HG03066 (cell line): ENCODE data around the gene SLIT2.

ENCODE experiments used
- ATAC-seq: cut with Tn5 transposase; IDR thresholded peaks from one replicate; pipeline ENCODE4 v1.9.1; 2021; ENCODE audit warnings: low read depth; ENCODE audit not compliant: unreplicated experiment

Gene SLIT2

GRCh38 chr4:20262221-20262620 is 10.5 kb downstream of the SLIT2 start:
- no peak for ATAC-seq

GRCh38 chr4:20264688-20265087 is 13.0 kb downstream of the SLIT2 start:
- ATAC-seq: no peak

- ATAC-seq: no peak
Observed at GRCh38 chr4:20265726-20266125, 14.0 kb downstream of the SLIT2 start.

GRCh38 chr4:20266215-20267082 is 14.7 kb downstream of the SLIT2 start:
- ATAC-seq: no peak

DNA sequence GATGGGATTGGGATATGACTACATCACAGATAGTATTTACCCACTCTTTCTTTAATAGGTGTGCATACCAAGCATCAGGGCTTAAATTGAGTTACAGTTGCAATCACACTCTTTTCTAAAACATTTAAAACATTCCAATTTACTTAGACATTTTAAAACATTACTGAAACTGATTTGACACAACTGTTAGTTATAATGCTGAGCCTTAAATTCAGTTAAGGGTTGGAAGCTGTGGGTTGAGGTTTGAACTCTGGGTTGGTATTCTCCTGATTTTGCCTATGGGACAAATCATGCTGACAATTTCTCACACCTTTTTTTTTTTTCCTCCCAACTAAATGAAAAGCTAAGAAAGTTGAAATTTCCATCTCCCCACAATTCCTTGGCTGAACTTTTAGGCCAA is 16.3 kb downstream of the SLIT2 start:
- no peak for ATAC-seq

DNA sequence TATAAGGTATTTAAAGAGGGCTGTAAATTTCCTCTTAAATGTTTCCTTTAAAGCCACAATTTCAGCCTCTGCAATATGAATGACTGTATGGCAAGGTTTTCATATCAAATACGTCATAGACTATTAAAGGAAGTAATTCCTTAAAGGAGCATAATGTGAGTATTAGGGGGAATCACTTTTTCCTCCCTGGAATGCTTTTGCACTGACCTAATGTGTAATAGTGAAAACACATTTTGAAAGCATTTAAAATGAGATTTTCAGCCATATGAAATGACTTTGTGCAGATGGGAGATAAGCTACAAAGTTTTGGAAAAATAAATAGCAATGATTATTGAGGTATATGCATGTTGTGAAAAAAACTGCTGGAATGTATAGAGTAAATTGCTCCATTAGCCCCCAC is 17.6 kb downstream of the SLIT2 start:
- ATAC-seq: no peak

DNA sequence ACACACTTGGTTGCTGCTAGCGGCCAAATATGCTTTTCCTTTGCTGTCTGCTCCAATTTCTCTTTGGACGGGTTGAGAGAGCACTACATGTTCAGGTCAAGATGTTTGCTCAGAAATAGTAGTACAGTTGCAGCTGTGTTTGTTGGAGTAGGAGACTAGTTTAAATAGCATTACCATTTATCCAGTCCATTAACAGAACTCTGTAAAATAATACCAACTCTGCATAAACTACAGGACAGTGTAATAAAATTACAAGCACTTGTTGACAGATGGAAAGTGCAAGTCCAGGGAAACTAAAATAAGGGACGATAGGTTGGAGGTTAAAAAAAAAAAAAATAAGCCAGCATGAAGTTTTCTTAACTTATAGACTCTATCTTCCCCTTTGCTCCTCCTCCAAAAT is 20.2 kb downstream of the SLIT2 start:
- ATAC-seq: no peak

- no peak for ATAC-seq
Observed at GRCh38 chr4:20272411-20272872, 20.7 kb downstream of the SLIT2 start.

DNA sequence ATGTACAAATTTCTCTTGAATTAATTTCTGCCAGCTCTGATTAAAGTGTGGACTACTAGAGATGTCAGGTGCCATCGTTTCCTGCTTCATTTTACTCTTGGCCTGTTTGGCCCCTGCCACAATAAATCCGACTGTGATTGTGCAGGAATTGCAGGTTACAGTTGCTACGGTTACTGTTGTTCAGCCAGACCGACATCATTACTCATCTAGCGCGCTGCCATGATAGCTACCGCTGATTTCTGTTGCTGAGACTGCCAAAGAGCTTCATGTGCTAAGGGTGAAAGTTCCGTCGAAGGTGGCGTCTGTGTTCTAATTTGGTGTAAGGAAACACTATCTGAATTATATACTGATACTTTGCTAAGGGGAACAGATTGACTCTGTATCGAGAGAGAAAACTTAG is 22.1 kb downstream of the SLIT2 start:
- ATAC-seq: no peak

DNA sequence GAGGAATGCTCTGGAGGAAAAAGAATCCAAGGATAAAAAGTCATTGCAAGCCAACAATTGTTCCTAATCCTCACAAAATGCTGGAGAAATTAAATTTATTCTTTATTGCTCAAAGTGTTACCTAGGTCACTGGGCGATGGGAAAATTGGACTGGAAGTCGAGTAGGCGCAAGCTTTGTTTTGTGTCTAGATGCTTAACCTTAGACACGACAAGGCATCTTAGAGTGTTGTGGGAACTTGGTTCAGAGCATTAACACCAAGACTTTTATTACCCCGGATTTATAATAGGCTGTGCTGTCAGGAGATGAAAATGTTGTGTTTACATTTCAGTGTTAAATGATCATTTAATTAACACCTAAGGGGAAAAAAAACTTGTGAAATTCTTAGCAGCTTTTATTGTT is 25.1 kb downstream of the SLIT2 start:
- no peak for ATAC-seq

DNA sequence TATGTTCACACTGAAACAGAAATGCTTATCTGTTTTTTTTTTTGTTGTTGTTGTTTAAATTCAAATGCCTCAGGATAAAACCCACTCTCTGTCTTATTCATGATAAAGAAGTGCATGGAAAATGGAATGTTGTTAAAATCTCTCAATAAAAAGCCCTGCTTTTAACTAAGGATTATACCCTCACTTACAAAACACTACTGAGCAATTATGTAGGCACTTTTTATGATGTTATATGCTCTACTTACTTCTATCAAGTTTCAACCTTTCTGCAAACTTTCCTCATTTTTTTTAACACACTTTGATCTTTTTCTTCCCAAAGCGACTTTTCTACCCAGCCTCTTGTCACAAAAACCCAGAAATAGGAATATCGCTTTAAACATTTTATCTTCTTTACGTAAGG is 26.5 kb downstream of the SLIT2 start:
- no peak for ATAC-seq

DNA sequence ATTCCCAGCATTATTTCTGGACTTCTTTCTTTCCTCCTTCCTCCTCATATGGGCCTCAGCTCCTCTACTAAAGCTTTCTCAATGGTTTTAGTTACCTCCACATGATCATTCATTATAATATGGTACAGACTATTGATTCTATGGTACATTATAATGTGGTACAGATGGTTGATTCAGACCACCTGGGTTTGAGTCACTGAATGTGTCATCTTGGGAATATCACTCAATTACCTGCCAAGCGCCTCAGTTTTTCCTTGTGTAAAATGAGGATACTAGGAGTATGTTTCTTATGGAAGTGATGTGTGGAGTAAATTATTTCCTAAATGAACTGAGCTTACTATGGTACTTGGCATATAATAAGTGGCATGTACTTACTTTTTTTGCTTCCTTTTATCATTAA is 27.7 kb downstream of the SLIT2 start:
- no peak for ATAC-seq

GRCh38 chr4:20281453-20281852 is 29.7 kb downstream of the SLIT2 start:
- ATAC-seq: no peak

- ATAC-seq: no peak
Observed at GRCh38 chr4:20283039-20283438, 31.3 kb downstream of the SLIT2 start.

DNA sequence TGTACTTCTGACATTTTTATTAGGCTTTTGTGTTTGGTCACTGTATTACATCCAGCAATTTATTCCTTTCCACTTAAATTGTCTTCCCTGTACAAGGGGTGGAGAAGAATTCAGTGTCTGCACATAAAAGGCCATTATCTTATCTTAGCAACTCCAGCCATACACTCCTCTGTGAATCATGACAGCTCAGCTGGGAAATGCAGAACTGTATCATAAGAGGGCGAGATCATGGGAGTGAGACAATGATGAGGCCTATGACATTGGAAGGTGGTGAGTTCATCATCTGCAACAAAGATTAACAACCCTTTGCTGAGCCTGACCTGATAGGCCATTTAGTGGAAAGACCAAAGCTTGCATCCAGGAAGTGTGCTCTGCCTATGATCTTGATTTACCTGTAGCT is 33.3 kb downstream of the SLIT2 start:
- no peak for ATAC-seq

DNA sequence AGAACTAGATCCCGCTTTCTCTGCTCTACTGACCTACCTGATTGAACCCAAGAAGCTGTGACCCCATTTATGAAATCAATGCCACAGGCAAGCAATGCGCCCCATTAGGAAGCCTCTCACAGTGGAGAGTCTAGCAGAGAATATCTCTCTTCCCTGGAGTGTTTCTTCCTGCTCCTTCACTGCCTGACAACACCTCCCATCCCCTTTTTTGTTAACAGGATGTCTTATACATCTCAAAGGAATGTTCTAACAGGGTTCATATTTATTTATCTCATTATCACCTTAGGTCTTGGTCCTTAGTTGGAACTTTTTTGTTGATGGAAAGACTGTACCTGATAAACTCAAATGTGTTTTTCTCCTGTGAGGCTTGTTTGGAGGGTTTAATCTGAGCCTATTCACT is 35.5 kb downstream of the SLIT2 start:
- ATAC-seq: no peak

- no peak for ATAC-seq
Observed at GRCh38 chr4:20288047-20288650, 36.4 kb downstream of the SLIT2 start.

- no peak for ATAC-seq
Observed at GRCh38 chr4:20288846-20289512, 37.3 kb downstream of the SLIT2 start.

GRCh38 chr4:20289782-20290181 is 38.1 kb downstream of the SLIT2 start:
- ATAC-seq: no peak

- ATAC-seq: no peak
Observed at GRCh38 chr4:20292739-20293138, 41.0 kb downstream of the SLIT2 start.

DNA sequence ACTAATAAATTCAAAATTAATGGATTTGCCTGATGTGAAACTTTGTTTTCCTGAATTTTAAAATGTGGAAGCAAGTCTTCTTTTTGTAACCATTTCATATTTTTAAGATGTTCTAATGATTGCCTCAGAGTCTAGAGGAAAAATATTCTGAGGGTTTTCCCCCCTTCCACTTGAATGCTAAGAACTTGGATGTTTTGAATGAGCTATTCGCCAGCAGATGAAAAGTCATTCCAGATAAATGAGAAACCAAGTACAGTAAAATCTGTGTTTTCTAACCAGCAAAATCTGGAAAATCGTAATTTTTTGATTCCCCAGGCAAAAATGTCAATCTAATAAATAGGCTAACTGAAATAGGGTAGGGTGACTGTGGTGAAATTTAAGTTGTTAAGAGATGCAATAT is 45.6 kb downstream of the SLIT2 start:
- ATAC-seq: no peak

GRCh38 chr4:20297783-20298182 is 46.1 kb downstream of the SLIT2 start:
- no peak for ATAC-seq
